Endothelial cell of umbilical vein (primary cell): ENCODE results near the gene MCM5. TPM values are rescaled to one million over a fixed set of nuclear protein-coding genes. Genes with fewer than 3 reads are reported as not detected.

Experiments used
- BruUV-seq: library from RNA; stranded (reverse); fragments of 400-500 nt; replicated peaks from 2 replicates; lab custom pipeline; 2021; lab: Mats Ljungman, UMichigan
- CTCF ChIA-PET: fragments of 300-600, 350-600 bp; sonication (Branson Sonifier 250); formaldehyde crosslinking; loops from one replicate; lab custom pipeline; 2021; ENCODE audit warnings: antibody characterized with exemption, inconsistent platforms; lab: Charles Lee
- POLR2A ChIA-PET: fragments of 300-600, 350-600 bp; sonication (Branson Sonifier 250); formaldehyde crosslinking; loops from one replicate; lab custom pipeline; 2021; ENCODE audit warnings: antibody characterized with exemption, inconsistent platforms; lab: Charles Lee
- DNase-seq: peaks from one replicate; pipeline ENCODE4 v3.0.0-alpha.2; 2011; ENCODE audit warnings: low read depth, low spot score
- FAIRE-seq: peaks from 2 replicates; lab custom pipeline; 2011; peaks lifted over from hg19 to GRCh38; lab: Jason Lieb, UNC
- H2AFZ ChIP-seq: 2 replicates; pipeline ENCODE4 v1.6.0; 2012; ENCODE audit warnings: low read depth, low read length, control low read depth, inconsistent platforms
- H3K27ac ChIP-seq: 2 replicates; pipeline ENCODE4 v1.5.1; 2011; ENCODE audit warnings: low read depth, mild to moderate bottlenecking, control low read depth, low read length, moderate library complexity; ENCODE audit not compliant: insufficient read depth
- H3K27me3 ChIP-seq, 2 experiments: 2 replicates each; pipeline versions ENCODE4 v1.6.0 to v1.6.1; 2011; ENCODE audit warnings: low read length in 2 of 2, mixed read lengths in 1 of 2; ENCODE audit not compliant: control insufficient read depth in 2 of 2, insufficient read depth in 2 of 2
- H3K36me3 ChIP-seq, 2 experiments: 2 replicates in 1 of 2; 3 replicates in 1 of 2; pipeline ENCODE4 v1.5.1; 2011; ENCODE audit warnings: low read length in 2 of 2, mild to moderate bottlenecking in 1 of 2, moderate library complexity in 1 of 2; ENCODE audit not compliant: control insufficient read depth in 2 of 2, insufficient read depth in 2 of 2; ENCODE audit errors: extremely low read depth in 1 of 2
- H3K4me1 ChIP-seq: 3 replicates; pipeline ENCODE4 v1.5.1; 2011; ENCODE audit warnings: mild to moderate bottlenecking, low read length; ENCODE audit not compliant: control insufficient read depth, insufficient read depth; ENCODE audit errors: extremely low read depth
- H3K4me2 ChIP-seq: 2 replicates; pipeline ENCODE4 v1.6.1; 2011; ENCODE audit warnings: low read length, control low read depth, mixed read lengths; ENCODE audit not compliant: insufficient read depth
- H3K4me3 ChIP-seq, 3 experiments: fragments of 200-600 bp in 1 of 3; sonication (generic), shearing (Covaris generic) in 1 of 3; replicated peaks in 1 of 3; 2 replicates each; pipeline ENCODE4 v1.5.1; 2011 to 2016; ENCODE audit warnings: control low read depth in 3 of 3, low read length in 3 of 3, mild to moderate bottlenecking in 2 of 3, inconsistent platforms in 1 of 3, low read depth in 1 of 3, moderate library complexity in 1 of 3; ENCODE audit not compliant: insufficient read depth in 1 of 3
- H3K79me2 ChIP-seq: 2 replicates; pipeline ENCODE4 v1.6.0; 2012; ENCODE audit warnings: low read length, inconsistent platforms; ENCODE audit not compliant: control insufficient read depth, insufficient read depth
- H3K9ac ChIP-seq: replicated peaks from 2 replicates; pipeline ENCODE3; 2011; ENCODE audit warnings: low read length, control low read depth; ENCODE audit not compliant: insufficient read depth; ENCODE audit errors: extremely low read depth
- H3K9me1 ChIP-seq: replicated peaks from 3 replicates; pipeline ENCODE4 v1.6.0; 2011; ENCODE audit warnings: mild to moderate bottlenecking, low read length; ENCODE audit not compliant: control insufficient read depth, insufficient read depth; ENCODE audit errors: extremely low read depth
- H3K9me3 ChIP-seq: replicated peaks from 2 replicates; pipeline ENCODE4 v1.5.1; 2012; ENCODE audit warnings: low read length, inconsistent platforms; ENCODE audit not compliant: control insufficient read depth, insufficient read depth
- H4K20me1 ChIP-seq: replicated peaks from 2 replicates; pipeline ENCODE3; 2011; ENCODE audit warnings: mild to moderate bottlenecking, low read length; ENCODE audit not compliant: control insufficient read depth, insufficient read depth; ENCODE audit errors: extremely low read depth
- EZH2 ChIP-seq: IDR thresholded peaks from 2 replicates; pipeline ENCODE4 v1.6.1; 2012; ENCODE audit warnings: borderline replicate concordance, low read depth, mild to moderate bottlenecking, moderate library complexity, low read length, inconsistent platforms; ENCODE audit not compliant: severe bottlenecking
- FOS ChIP-seq: IDR thresholded peaks from 2 replicates; pipeline ENCODE4 v1.6.1; 2011; ENCODE audit warnings: mild to moderate bottlenecking, low read length, moderate library complexity, borderline replicate concordance; ENCODE audit not compliant: insufficient read depth
- GATA2 ChIP-seq: IDR thresholded peaks from 2 replicates; pipeline ENCODE4 v1.7.0; 2011; ENCODE audit warnings: low read depth, mild to moderate bottlenecking, moderate library complexity, mixed read lengths, low read length; ENCODE audit not compliant: insufficient read length, insufficient read depth
- JUN ChIP-seq: IDR thresholded peaks from 2 replicates; pipeline ENCODE4 v1.6.1; 2011; ENCODE audit warnings: borderline replicate concordance, low read depth; ENCODE audit not compliant: insufficient read length, insufficient read depth
- MYC ChIP-seq: IDR thresholded peaks from one replicate; pipeline ENCODE4 v1.6.1; 2011; ENCODE audit warnings: mild to moderate bottlenecking, low read depth, low read length
- POLR2A ChIP-seq: IDR thresholded peaks from 2 replicates; pipeline ENCODE4 v1.6.1; 2012; ENCODE audit warnings: low read depth, mild to moderate bottlenecking, control low read depth, low read length
- POLR2AphosphoS5 ChIP-seq: IDR thresholded peaks from 2 replicates; pipeline ENCODE4 v1.6.1; 2012; ENCODE audit warnings: low read depth, mild to moderate bottlenecking, control low read depth, low read length, moderate library complexity; ENCODE audit not compliant: insufficient read depth
- dilution Hi-C: fragments of 300-500 bp; cut with MboI; formaldehyde crosslinking; loops from one replicate; pipeline ENCODE4 v1.15.0; 2019; ENCODE audit warnings: low sequenced_read_pairs; ENCODE audit not compliant: extremely low pct_ligation_motif_present
- intact Hi-C: fragments of 100-400 bp; cut with micrococcal nuclease; formaldehyde crosslinking; loops from one replicate; pipeline ENCODE4 v1.10.0; 2022
- polyA plus RNA-seq, 4 experiments: library from polyadenylated mRNA; depleted of rRNA in 3 of 4; stranded (reverse) in 3 of 4; unstranded in 1 of 4; fragments of >200 nt; gene quantifications; 2 replicates each; pipeline versions ENCODE4 v1.2.1 to v1.2.3, GENCODE V29; 2011 to 2012; ENCODE audit warnings: missing spikeins in 1 of 4
- total RNA-seq: library from RNA; stranded (reverse); gene quantifications from 2 replicates; pipeline ENCODE4 v1.2.3, GENCODE V29; 2021
- TF ChIP-seq, protein P1 (sequence below), 2 donors: IDR thresholded peaks; 1 replicate in 1 of 2; 2 replicates in 1 of 2; pipeline ENCODE4 v1.5.1; 2011; ENCODE audit warnings: low read length in 2 of 2, mild to moderate bottlenecking in 2 of 2, moderate library complexity in 2 of 2, control low read depth in 1 of 2, inconsistent platforms in 1 of 2, low read depth in 1 of 2; ENCODE audit not compliant: insufficient read depth in 1 of 2; ENCODE audit errors: extremely low read depth in 1 of 2
- TF ChIP-seq, protein P2 (sequence below): IDR thresholded peaks from 2 replicates; pipeline ENCODE4 v1.6.1; 2011; ENCODE audit not compliant: insufficient read depth, insufficient read length

Gene MCM5
- total and polyA plus RNA-seq, 2 donors (not counting 3 experiments of a cell fraction or from before 2014, with no cell fraction given), result 67.8 to 111 TPM

DNA sequence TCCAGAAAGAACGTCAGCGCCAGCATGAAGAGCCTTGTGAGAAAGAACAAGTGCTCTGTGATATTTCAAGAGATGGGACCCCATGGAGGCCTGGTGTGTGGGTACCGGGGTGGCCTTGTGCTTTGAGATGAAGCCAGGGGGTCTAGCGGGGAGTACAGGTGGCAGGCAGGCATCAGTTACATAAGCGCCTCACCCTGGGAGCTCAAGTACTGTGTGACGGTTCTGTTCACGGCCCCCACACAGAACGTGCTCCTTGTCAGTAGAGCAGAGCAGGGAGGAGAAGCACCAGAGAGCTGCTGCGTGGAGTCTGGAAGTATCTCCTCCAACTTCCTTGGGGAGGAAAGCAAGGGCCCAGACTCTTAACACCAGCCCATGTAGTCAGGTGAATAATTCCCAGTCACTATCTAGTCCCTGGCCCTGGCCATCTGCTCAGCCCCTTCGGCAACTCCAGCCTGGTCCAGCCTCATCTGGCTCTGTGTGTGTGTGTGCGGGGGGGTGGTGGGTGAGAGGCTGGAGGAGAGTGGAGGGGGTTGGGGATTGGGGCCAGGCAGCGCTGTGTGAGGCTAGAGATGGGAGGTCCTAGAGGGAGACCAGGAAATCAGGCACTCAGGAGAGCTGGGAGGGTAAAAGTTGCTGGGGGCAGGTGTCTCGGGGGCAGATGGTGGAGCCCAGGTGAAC is 32.4 kb downstream of the MCM5 start:
- H2AFZ ChIP-seq, result no peak overlapping the region
- no peak overlapping the region for H3K9ac ChIP-seq
- FAIRE-seq, result no peak
- TF ChIP-seq GATA2, result no peak
- no peak for TF ChIP-seq FOS
- no peak for TF ChIP-seq MYC
- TF ChIP-seq POLR2A, result no peak
- no peak for TF ChIP-seq JUN
- TF ChIP-seq EZH2, result no peak
- TF ChIP-seq, protein P1, sequence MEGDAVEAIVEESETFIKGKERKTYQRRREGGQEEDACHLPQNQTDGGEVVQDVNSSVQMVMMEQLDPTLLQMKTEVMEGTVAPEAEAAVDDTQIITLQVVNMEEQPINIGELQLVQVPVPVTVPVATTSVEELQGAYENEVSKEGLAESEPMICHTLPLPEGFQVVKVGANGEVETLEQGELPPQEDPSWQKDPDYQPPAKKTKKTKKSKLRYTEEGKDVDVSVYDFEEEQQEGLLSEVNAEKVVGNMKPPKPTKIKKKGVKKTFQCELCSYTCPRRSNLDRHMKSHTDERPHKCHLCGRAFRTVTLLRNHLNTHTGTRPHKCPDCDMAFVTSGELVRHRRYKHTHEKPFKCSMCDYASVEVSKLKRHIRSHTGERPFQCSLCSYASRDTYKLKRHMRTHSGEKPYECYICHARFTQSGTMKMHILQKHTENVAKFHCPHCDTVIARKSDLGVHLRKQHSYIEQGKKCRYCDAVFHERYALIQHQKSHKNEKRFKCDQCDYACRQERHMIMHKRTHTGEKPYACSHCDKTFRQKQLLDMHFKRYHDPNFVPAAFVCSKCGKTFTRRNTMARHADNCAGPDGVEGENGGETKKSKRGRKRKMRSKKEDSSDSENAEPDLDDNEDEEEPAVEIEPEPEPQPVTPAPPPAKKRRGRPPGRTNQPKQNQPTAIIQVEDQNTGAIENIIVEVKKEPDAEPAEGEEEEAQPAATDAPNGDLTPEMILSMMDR (IDR thresholded peaks at IDR 0.05; ENCODE audit: extremely low read depth in 1 of 2, insufficient read depth in 1 of 2, low read depth in 1 of 2, low read length in 2 of 2), result no peak
- no peak for TF ChIP-seq POLR2AphosphoS5
- TF ChIP-seq, protein P2, sequence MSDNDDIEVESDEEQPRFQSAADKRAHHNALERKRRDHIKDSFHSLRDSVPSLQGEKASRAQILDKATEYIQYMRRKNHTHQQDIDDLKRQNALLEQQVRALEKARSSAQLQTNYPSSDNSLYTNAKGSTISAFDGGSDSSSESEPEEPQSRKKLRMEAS, result no peak
- no peak overlapping the region for H3K4me2 ChIP-seq
- no peaks in the 10 kb centered on the region for H3K4me1 ChIP-seq
- no peak overlapping the region for H3K4me3 ChIP-seq
- H3K9me3 ChIP-seq, result no peaks in the 10 kb centered on the region
- no peaks in the 10 kb centered on the region for H3K9me1 ChIP-seq
- no peak for DNase-seq
- H3K27ac ChIP-seq, result no peak overlapping the region
- intact Hi-C loops, result no loop called here
- no peaks in the 10 kb centered on the region for H3K27me3 ChIP-seq
- H4K20me1 ChIP-seq, result no peaks in the 10 kb centered on the region
- H3K79me2 ChIP-seq, result no peaks in the 10 kb centered on the region
- ChIA-PET CTCF (interaction anchor here (1.2 to 9.4 kb wide), 4 partner anchors 109 to 692 kb away, joined by 6 to 196 read pairs (median 26); partner anchors contain the start of gene RASD2), POLR2A (no interaction called here)
- BruUV-seq, result no TSS peak
- dilution Hi-C loops, result no loop called here
- no peaks in the 10 kb centered on the region for H3K36me3 ChIP-seq
